Left lung (tissue), 10 donors: ENCODE results near the gene NPC1. TPM values are rescaled to one million over a fixed set of nuclear protein-coding genes. Genes with fewer than 3 reads are reported as not detected.

Experiments
- ATAC-seq: fragments of 200-7000 bp; cut with Tn5 transposase; one replicate; pipeline ENCODE4 v1.9.1; 2020; ENCODE audit warnings: moderate library complexity
- DNase-seq, 4 donors: peaks; one replicate each; pipeline ENCODE4 v3.0.0-alpha.2; 2013 to 2020
- H3K27ac ChIP-seq, 2 donors: fragments of 200-600 bp; sonication (generic) in 1 of 2; one replicate each; pipeline versions ENCODE4 v1.5.0 to v1.8.0; 2020 to 2021
- H3K27me3 ChIP-seq, 2 donors: fragments of 200-600 bp; sonication (generic) in 1 of 2; one replicate each; pipeline versions ENCODE4 v1.5.0 to v1.8.0; 2020 to 2021
- H3K36me3 ChIP-seq, 2 donors: fragments of 200-600 bp; sonication (generic) in 1 of 2; one replicate each; pipeline versions ENCODE4 v1.5.0 to v1.8.0; 2020 to 2021
- H3K4me1 ChIP-seq, 2 donors: fragments of 200-600 bp; one replicate each; pipeline ENCODE4 v1.8.0; 2021
- H3K4me3 ChIP-seq, 2 donors: fragments of 200-600 bp; sonication (generic) in 1 of 2; one replicate each; pipeline versions ENCODE4 v1.5.0 to v1.8.0; 2020 to 2021; ENCODE audit warnings: mild to moderate bottlenecking in 1 of 2
- H3K9me3 ChIP-seq, 2 donors: fragments of 200-600 bp; sonication (generic) in 1 of 2; one replicate each; pipeline versions ENCODE4 v1.5.0 to v1.8.0; 2020 to 2021
- CTCF ChIP-seq, 2 donors: fragments of 200-600 bp; sonication (generic) in 1 of 2; IDR thresholded peaks; one replicate each; pipeline versions ENCODE4 v1.5.0 to v1.8.0; 2021; ENCODE audit warnings: antibody characterized with exemption in 2 of 2
- intact Hi-C, 2 donors: fragments of 100-400 bp; cut with DNase I; formaldehyde crosslinking; loops; one replicate each; pipeline versions ENCODE4 v1.11.2 to v1.14.2; 2022
- polyA plus RNA-seq, 6 donors: library from polyadenylated mRNA; unstranded; fragments of 120-200 nt; gene quantifications; one replicate each; pipeline ENCODE4 v1.2.1, GENCODE V29; 2013; ENCODE audit not compliant: insufficient read length in 6 of 6
- total RNA-seq, 2 donors: library from RNA; stranded (reverse); fragmentation: NEBNext Ultra II Directional; extraction: Animal tissue kit (Norgen Biotek cat#: 25700); gene quantifications; one replicate each; pipeline ENCODE4 v1.2.1, GENCODE V29; 2021
- donor health status: DM: no; HTN: yes; CAD: no.
- donor health status: DM: no; HTN: no; CAD: no.

The NPC1 gene
- total and polyA plus RNA-seq, 8 donors, result 23.9 to 138 (median 27.4) TPM

DNA sequence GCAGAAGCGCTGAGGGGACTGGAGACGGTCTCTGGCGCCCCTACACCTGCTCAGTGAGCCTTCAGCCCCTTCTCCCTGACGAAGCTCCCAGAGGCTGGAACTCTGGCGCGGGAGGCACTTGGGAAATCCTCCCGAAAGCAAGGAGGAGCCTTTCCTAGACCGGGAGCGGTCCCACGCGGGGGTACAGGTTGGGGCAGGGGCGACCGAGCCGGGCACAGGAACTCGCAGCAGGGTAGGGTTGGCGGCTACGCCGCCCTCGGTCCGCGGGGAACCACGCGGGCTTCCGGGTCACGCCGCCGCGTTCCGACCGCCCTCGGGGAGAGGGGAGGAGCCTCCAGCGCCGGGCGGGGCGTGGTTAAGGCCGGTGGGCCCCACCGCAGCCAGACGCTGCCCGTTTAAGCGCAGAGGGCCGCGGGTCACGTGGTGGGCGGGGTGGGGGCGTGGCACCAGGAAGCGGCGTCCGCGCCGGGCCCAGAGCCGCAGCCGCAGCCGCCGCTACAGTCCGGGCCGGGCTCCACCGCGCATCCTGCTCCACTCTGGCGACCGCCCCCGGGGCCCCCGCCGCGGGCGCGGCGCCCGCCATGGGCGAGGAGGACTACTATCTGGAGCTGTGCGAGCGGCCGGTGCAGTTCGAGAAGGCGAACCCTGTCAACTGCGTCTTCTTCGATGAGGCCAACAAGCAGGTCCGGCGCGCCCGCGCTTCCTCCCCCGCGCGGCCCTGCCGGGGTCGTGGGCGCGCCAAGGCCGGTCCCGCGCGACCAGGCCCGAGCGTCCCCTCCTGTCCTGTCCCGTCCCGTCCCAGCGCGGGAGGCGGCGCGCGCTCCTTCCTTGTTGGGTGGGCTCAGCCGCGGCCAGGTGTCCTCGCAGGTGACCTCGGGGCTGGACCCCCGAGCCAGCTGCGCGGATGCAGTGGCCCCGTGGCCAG lies 83.0 kb downstream of the NPC1 start, which contains the start of gene RMC1:
Gene RMC1, plus strand, starts transcription at position 474 of the 925 bp plus-strand sequence. Its CDS starts 108 bp downstream, at position 582.
- peak within 1 kb of the TSS; percentile 80 to 98 for H3K4me3 ChIP-seq
- H3K9me3 ChIP-seq, result no peaks in the 10 kb centered on the region
- DNase-seq (peak; percentile 95 to 100 (median 97)), ATAC-seq (peak; percentile 96)
- no peaks in the 10 kb centered on the region for H3K27me3 ChIP-seq
- H3K36me3 ChIP-seq, result peaks cover 0 to 17% of the 10 kb centered on the region in 2 donors
- peaks cover 10 to 67% of the 10 kb centered on the region in 2 donors for H3K4me1 ChIP-seq
- H3K27ac ChIP-seq, result peak within 1 kb of the TSS; percentile 91 to 97
- TF ChIP-seq CTCF (IDR thresholded peaks at IDR 0.05), result no peak
- intact Hi-C loops, result no loop called here

DNA sequence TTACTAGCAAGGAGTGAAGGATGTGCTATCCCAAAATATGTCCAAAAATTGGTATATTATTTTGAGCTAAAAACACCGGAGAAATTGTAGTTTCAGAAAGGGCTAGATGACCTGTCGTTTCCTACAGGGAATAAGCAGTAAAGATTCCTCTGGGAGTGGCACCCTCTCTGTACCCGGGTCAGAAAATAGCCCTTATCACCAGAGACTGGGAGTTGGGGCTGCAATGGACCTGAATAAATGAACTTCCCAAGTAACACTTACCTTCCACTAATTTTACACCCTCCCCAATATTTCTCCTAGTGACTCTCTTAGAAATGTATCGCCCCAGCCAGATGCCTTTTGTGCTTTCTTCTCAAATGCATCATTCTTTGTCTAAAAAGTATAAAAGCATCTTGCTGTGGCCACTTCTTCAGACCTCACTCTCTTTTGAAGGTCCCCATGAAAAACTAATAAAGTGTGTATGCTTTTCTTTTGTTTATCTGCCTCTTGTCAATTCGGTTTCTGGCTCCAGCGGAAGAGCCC lies 83.7 kb downstream of the NPC1 start:
- Histone ChIP-seq H3K36me3 (peaks cover 0 to 10% of the 10 kb centered on the region in 2 donors), H3K9me3 (no peaks in the 10 kb centered on the region), H3K4me3 (peak overlapping the region; percentile 80 to 98), H3K27me3 (no peaks in the 10 kb centered on the region), H3K27ac (peak overlapping the region; percentile 91 to 97), H3K4me1 (peaks cover 10 to 71% of the 10 kb centered on the region in 2 donors)
- no peak for ATAC-seq
- no peak for TF ChIP-seq CTCF (IDR thresholded peaks at IDR 0.05)
- intact Hi-C loops, result no loop called here
- no peak for DNase-seq

- peaks cover 0 to 3% of the 10 kb centered on the region in 2 donors for H3K36me3 ChIP-seq
- H3K27me3 ChIP-seq, result no peaks in the 10 kb centered on the region
- no peak for ATAC-seq
- TF ChIP-seq CTCF (IDR thresholded peaks at IDR 0.05), result no peak
- H3K4me1 ChIP-seq, result peaks cover 10 to 62% of the 10 kb centered on the region in 2 donors
- DNase-seq, result peak in 1 of 4 donors; percentile 34
- no peaks in the 10 kb centered on the region for H3K9me3 ChIP-seq
- no peak overlapping the region for H3K4me3 ChIP-seq
- intact Hi-C loops, result no loop called here
- no peak overlapping the region for H3K27ac ChIP-seq
Observed at GRCh38 chr18:23501626-23502025, 84.7 kb downstream of the NPC1 start.

DNA sequence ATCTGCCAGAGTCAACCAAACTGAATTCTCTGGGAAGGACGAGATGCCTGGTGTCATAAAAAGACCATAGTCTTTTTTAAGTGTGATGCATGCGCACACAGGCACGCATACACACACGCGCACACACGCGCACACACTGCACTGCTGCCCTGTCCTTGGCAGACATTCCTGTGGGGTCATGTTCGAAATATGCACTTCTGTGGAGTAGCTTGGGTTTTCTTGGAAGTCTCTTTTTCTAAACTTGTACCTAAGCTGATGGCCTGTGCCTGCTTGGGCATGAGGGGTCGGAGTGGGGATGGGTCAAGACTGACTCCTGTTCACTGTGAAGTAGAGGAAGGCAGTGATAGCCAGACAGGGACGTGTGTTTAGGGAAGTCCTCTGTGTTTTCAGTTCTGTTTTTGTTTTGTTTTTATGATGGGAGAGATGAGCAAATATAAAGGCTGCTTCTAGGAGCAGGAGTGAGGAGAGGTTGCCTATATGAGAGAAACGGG lies 87.0 kb downstream of the NPC1 start:
- Histone ChIP-seq H3K27ac (peak overlapping the region in 1 of 2 donors; percentile 60), H3K4me1 (peaks cover 5 to 39% of the 10 kb centered on the region in 2 donors), H3K36me3 (no peaks in the 10 kb centered on the region), H3K4me3 (no peak overlapping the region), H3K9me3 (no peaks in the 10 kb centered on the region), H3K27me3 (no peaks in the 10 kb centered on the region)
- intact Hi-C loops, result no loop called here
- no peak for ATAC-seq
- no peak for DNase-seq
- TF ChIP-seq CTCF (IDR thresholded peaks at IDR 0.05), result no peak

- peak overlapping the region in 1 of 2 donors; percentile 60 for H3K27ac ChIP-seq
- ATAC-seq, result peak; percentile 42
- no peaks in the 10 kb centered on the region for H3K27me3 ChIP-seq
- H3K4me3 ChIP-seq, result no peak overlapping the region
- peak in 2 of 4 donors; percentile 63 to 73 for DNase-seq
- peaks cover 5 to 35% of the 10 kb centered on the region in 2 donors for H3K4me1 ChIP-seq
- H3K36me3 ChIP-seq, result no peaks in the 10 kb centered on the region
- H3K9me3 ChIP-seq, result no peaks in the 10 kb centered on the region
- peak; percentile 67 to 83 for TF ChIP-seq CTCF (IDR thresholded peaks at IDR 0.05)
- intact Hi-C loops, result no loop called here
Observed at GRCh38 chr18:23498877-23499276, 87.4 kb downstream of the NPC1 start.
